Small intestine (tissue), 7 donors: ENCODE measurements around the gene TM7SF3. TPM values are rescaled to one million over a fixed set of nuclear protein-coding genes. Genes with fewer than 3 reads are reported as not detected.
A peak's percentile ranks its signal among the peaks of the same experiment; 100 is the strongest.
"Not testable (repeated sequence)": the region's sequence is repeated elsewhere in the genome, so short reads cannot be mapped to it uniquely, and the experiment has no call there.

Experiments
- DNase-seq, 2 donors: peaks; one replicate each; pipeline versions ENCODE4 v3.0.0 to v3.0.0-alpha.2; 2013
- FAIRE-seq: peaks from 2 replicates; lab custom pipeline; 2012; peaks lifted over from hg19 to GRCh38; lab: Jason Lieb, UNC
- H3K27ac ChIP-seq, 3 donors: one replicate each; pipeline ENCODE4 v1.5.1; 2013; ENCODE audit warnings: low read length in 2 of 3, mild to moderate bottlenecking in 2 of 3, control low read depth in 1 of 3, inconsistent platforms in 1 of 3, low read depth in 1 of 3, moderate library complexity in 1 of 3
- H3K27me3 ChIP-seq, 3 donors: one replicate each; pipeline ENCODE4 v1.6.1; 2013; ENCODE audit warnings: low read length in 3 of 3, inconsistent platforms in 1 of 3; ENCODE audit not compliant: control insufficient read depth in 3 of 3, insufficient read depth in 3 of 3
- H3K36me3 ChIP-seq, 3 donors: one replicate each; pipeline ENCODE4 v1.6.1; 2013; ENCODE audit warnings: low read length in 3 of 3, inconsistent platforms in 1 of 3, low read depth in 1 of 3, mild to moderate bottlenecking in 1 of 3, moderate library complexity in 1 of 3; ENCODE audit not compliant: control insufficient read depth in 3 of 3, insufficient read depth in 2 of 3
- H3K4me1 ChIP-seq, 3 donors: one replicate each; pipeline ENCODE4 v1.6.1; 2013; ENCODE audit warnings: low read length in 2 of 3, inconsistent platforms in 1 of 3, low read depth in 1 of 3, mild to moderate bottlenecking in 1 of 3, moderate library complexity in 1 of 3; ENCODE audit not compliant: control insufficient read depth in 3 of 3, insufficient read depth in 2 of 3
- H3K4me3 ChIP-seq, 3 donors: one replicate each; pipeline ENCODE4 v1.5.1; 2013; ENCODE audit warnings: low read length in 3 of 3, control low read depth in 1 of 3, inconsistent platforms in 1 of 3, low read depth in 1 of 3, mild to moderate bottlenecking in 1 of 3, moderate library complexity in 1 of 3
- H3K9me3 ChIP-seq, 2 donors: one replicate each; pipeline ENCODE4 v1.6.1; 2013; ENCODE audit warnings: low read depth in 1 of 2, low read length in 1 of 2; ENCODE audit not compliant: control insufficient read depth in 2 of 2, insufficient read depth in 1 of 2
- WGBS, 3 donors: extraction: QIAGEN DNeasy Blood & Tissue Kit; methylation state at CpG; one replicate each; pipeline ENCODE4 v1.1.7; 2013; 5-methylcytosine and 5-hydroxymethylcytosine counted together
- polyA plus RNA-seq, 4 donors: library from polyadenylated mRNA; stranded (reverse) in 3 of 4; unstranded in 1 of 4; fragments of 200-250 nt in 3 of 4; fragments of 120-200 nt in 1 of 4; gene quantifications; one replicate each; pipeline versions ENCODE4 v1.2.1 to v1.2.3, GENCODE V29; 2013
- donor health status: healthy with polysubstance abuse.
- donor health status: control.
- donor health status: control.
- donor health status: Bipolar disorder and iron deficiency.
- donor health status: healthy.

The TM7SF3 gene
- polyA plus RNA-seq, 4 donors = 9.2 to 65.7 (median 30.7) TPM

DNA sequence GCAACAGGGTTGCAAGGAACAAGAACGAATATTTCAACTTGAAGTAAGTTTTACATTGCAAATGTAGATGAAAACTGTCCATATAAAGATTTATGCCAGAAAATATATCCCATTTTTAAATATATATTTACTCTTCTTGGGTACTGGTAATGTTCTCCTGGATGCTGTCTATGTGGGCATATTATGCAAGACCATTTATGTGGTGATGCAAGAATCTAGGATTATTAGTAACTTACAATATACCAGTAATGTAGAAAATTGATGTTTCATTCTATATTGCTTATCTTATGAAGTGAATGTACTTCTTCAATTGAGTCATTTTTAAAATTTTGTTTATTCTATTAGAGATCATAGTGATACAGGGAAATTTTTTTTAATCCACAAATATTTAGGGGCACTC, 50.8 kb downstream of the TM7SF3 start:
- no peak overlapping the region for H3K27ac ChIP-seq
- no peaks in the 10 kb centered on the region for H3K27me3 ChIP-seq
- no peaks in the 10 kb centered on the region for H3K9me3 ChIP-seq
- H3K4me3 ChIP-seq = no peak overlapping the region
- no peaks in the 10 kb centered on the region for H3K4me1 ChIP-seq
- WGBS, 3 donors = 86 to 98% (median 96%) methylated on average over 1 of the region's 1 CpG
- H3K36me3 ChIP-seq = peaks cover 4 to 12% (median 6%) of the 10 kb centered on the region in 3 donors
- DNase-seq (no peak), FAIRE-seq (no peak)

DNA sequence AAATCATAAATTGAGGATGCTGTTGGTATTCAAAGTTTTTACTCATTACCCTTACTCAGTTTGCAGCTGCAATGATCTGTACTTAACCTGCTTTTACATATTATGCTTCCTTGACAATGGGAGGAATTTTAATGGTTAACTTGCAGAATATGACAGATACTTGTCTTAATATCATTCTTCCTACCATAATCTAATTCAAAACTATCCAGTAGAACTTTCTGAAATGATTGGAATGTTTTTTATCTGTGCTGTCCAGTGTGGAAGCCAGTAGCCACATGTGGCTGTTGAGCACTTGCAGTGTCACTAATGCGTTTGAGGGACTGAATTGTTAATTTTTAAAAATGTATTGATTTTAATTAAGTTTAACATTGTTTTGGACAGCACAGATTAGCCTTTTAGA, 52.4 kb downstream of the TM7SF3 start:
- no peak for DNase-seq
- Histone ChIP-seq H3K27ac (no peak overlapping the region), H3K9me3 (no peaks in the 10 kb centered on the region), H3K4me3 (no peak overlapping the region), H3K4me1 (no peaks in the 10 kb centered on the region), H3K27me3 (no peaks in the 10 kb centered on the region), H3K36me3 (peaks cover 2 to 13% (median 7%) of the 10 kb centered on the region in 3 donors)
- 86 to 93% (median 90%) methylated on average over 1 of the region's 1 CpG for WGBS, 3 donors
- FAIRE-seq = no peak

DNA sequence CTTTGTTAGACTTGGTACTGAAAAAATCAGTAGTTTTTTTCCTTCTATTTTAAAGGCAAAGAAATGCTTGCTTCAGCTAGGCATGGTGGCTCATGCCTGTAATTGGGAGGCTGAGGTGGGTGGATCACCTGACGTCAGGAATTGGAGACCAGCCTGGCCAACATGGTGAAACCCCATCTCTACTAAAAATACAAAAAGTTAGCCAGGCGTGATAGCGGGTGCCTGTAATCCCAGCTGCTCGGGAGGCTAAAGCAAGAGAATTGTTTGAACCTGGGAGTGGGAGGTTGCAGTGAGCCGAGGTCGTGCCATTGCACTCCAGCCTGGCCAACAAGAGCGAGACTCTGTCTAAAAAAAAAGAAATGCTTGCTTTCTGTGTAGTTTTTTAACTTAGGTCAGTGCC, 52.8 kb downstream of the TM7SF3 start:
- H3K27me3 ChIP-seq, H3K9me3 ChIP-seq, H3K4me3 ChIP-seq, DNase-seq, H3K4me1 ChIP-seq, H3K27ac ChIP-seq, FAIRE-seq: not testable (repeated sequence)
- WGBS, 3 donors = 96 to 98% (median 96%) methylated on average over 7 of the region's 7 CpGs
- peaks cover 2 to 14% (median 8%) of the 10 kb centered on the region in 3 donors for H3K36me3 ChIP-seq

DNA sequence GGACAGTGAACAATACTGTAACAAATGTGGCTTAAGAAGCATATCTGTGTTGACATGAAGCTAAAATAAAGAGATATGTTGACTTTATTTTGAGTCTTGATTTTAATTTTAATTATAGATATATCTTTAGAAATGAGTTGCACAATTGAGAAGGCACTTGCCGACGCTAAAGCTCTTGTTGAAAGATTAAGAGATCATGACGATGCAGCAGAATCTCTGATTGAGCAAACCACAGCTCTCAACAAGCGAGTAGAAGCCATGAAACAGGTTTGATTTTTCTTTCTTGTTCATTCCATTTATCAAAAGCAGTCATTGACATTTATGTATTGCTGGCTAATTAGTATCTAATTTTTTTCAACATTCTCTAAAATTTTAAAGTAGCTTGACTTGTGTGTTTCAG, 60.2 kb downstream of the TM7SF3 start:
- Histone ChIP-seq H3K4me3 (no peak overlapping the region), H3K27me3 (no peaks in the 10 kb centered on the region), H3K27ac (no peak overlapping the region), H3K4me1 (no peaks in the 10 kb centered on the region), H3K9me3 (peaks cover 0 to 2% of the 10 kb centered on the region in 2 donors), H3K36me3 (peaks cover 0 to 11% (median 10%) of the 10 kb centered on the region in 3 donors)
- DNase-seq (no peak), FAIRE-seq (no peak)
- WGBS, 3 donors = 85 to 87% (median 85%) methylated on average over 4 of the region's 4 CpGs

DNA sequence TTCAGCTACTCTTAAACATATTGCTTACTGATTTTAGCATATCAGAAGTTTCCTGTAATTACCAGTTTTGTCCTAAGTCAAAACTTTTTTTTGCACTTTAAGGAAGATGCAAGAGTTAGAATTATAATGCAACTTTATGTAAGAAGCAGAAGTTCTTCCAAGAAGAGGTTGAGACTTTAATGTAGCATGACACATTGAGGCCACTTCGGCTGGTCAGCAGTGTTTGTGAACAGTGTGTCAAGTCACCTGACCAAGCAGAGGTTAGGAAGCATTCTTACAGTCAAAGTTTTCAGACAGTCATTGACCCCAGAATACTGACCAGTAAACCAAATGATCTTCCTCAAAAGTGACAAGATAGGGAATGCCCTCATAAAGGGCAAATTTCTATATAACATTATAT, 60.7 kb downstream of the TM7SF3 start:
- FAIRE-seq (no peak), DNase-seq (peak in 1 of 2 donors; percentile 25)
- Histone ChIP-seq H3K4me1 (no peaks in the 10 kb centered on the region), H3K4me3 (no peak overlapping the region), H3K27ac (no peak overlapping the region), H3K36me3 (peaks cover 0 to 13% (median 11%) of the 10 kb centered on the region in 3 donors), H3K9me3 (peaks cover 0 to 7% of the 10 kb centered on the region in 2 donors), H3K27me3 (no peaks in the 10 kb centered on the region)
- WGBS, 3 donors = 65 to 86% (median 83%) methylated on average over 1 of the region's 1 CpG

DNA sequence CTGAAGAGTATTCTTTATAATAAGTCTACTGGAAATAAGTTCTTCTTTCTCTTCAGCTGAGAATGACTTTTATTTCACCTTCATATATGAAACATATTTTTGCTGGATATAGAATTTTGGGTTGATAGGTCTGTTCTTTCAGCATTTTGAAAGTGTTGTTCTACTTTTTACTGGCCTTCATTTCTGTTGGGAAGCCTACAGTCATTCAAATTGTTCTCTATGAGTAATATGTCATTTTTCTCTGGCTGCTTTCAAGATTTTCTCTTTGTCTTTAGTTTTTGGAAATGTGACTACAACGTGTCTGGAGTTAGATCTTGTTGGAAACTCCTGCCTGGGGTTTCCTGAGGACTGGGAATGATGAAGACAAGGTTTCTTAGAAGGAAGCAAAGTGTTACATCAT, 65.9 kb downstream of the TM7SF3 start:
- peaks cover 0 to 18% of the 10 kb centered on the region in 2 donors for H3K9me3 ChIP-seq
- peaks cover 0 to 8% (median 2%) of the 10 kb centered on the region in 3 donors for H3K36me3 ChIP-seq
- H3K4me1 ChIP-seq = no peaks in the 10 kb centered on the region
- no peak for DNase-seq
- 77 to 90% (median 81%) methylated on average over 1 of the region's 1 CpG for WGBS, 3 donors
- no peaks in the 10 kb centered on the region for H3K27me3 ChIP-seq
- H3K4me3 ChIP-seq = no peak overlapping the region
- no peak overlapping the region for H3K27ac ChIP-seq
- FAIRE-seq = no peak

DNA sequence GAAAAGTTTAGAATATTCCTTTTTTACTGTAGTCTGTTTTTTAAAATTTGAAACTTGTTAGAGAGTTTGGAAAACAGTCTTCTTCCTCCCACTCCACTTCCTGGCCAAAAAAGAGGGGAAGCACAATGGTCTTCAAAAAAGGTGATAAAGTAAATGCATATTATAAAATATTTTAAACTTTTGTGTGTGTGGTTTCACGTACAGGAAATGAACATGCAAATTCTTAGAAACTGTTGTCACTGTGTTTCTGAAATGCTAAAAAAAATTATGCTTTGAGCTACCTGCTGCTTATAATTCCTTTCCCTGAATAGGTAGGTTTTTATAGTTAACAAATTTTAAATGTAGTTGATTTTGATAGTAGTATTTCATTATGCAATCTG, 73.0 kb downstream of the TM7SF3 start:
- FAIRE-seq (no peak), DNase-seq (peak in 1 of 2 donors; percentile 8)
- 41 to 55% (median 50%) methylated on average over 1 of the region's 1 CpG for WGBS, 3 donors
- peaks cover 0 to 2% (median 1%) of the 10 kb centered on the region in 3 donors for H3K4me1 ChIP-seq
- H3K4me3 ChIP-seq = no peak overlapping the region
- peaks cover 0 to under 1% (median 0%) of the 10 kb centered on the region in 3 donors for H3K36me3 ChIP-seq
- H3K9me3 ChIP-seq = peaks cover 0 to 3% of the 10 kb centered on the region in 2 donors
- H3K27me3 ChIP-seq = no peaks in the 10 kb centered on the region
- no peak overlapping the region for H3K27ac ChIP-seq

DNA sequence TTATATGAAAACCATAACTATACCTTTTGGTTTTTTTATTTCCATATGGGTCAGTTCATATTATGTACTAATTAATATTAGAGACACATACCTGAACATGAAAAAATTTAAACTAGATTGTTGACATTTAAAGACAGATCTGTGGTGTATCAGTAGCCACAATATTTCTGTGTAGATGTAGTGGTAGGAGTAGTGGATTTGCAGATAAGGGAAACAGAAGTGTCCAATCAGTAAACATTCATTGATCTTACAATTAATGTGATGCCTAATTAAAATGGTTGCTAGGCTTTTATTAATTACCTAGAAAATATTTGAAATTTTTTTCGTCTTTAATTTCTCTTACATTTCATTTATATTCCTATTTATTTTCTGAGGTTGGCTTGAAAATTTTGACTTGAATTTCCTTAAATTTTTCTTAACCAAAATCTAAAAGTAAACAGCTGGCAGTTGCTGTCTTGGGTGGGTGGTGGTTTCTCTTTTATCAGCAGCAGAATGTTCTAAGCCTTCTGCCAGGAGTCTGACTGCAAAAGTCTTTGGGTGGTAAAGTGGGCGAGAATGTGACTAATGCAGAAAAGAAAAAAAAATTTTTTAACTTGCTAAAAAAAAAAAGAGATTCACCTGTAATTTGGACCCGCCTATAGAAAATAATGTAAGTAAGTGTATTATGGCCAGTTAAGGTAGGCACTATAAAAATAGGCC, 73.5 kb downstream of the TM7SF3 start:
- H3K4me1 ChIP-seq = peaks cover 0 to 3% (median 2%) of the 10 kb centered on the region in 3 donors
- no peak overlapping the region for H3K27ac ChIP-seq
- FAIRE-seq (no peak), DNase-seq (peak in 1 of 2 donors; percentile 16)
- H3K27me3 ChIP-seq = no peaks in the 10 kb centered on the region
- 69 to 84% (median 74%) methylated on average over 3 of the region's 3 CpGs for WGBS, 3 donors
- H3K9me3 ChIP-seq = peaks cover 0 to 2% of the 10 kb centered on the region in 2 donors
- no peaks in the 10 kb centered on the region for H3K36me3 ChIP-seq
- H3K4me3 ChIP-seq = no peak overlapping the region
